Kidney (tissue), 14 donors: ENCODE data around the gene TBC1D5. TPM values are rescaled to one million over a fixed set of nuclear protein-coding genes. Genes with fewer than 3 reads are reported as not detected.

ENCODE experiments used
- DNase-seq, 5 donors: peaks; one replicate each; pipeline ENCODE4 v3.0.0-alpha.2; 2013 to 2020
- FAIRE-seq: peaks from 2 replicates; lab custom pipeline; 2012; peaks lifted over from hg19 to GRCh38; lab: Jason Lieb, UNC
- H3K27ac ChIP-seq, 2 donors: one replicate each; pipeline ENCODE4 v1.7.0; 2013; ENCODE audit warnings: low read depth in 2 of 2, low read length in 2 of 2, inconsistent platforms in 1 of 2
- H3K27me3 ChIP-seq: one replicate; pipeline ENCODE4 v1.7.1; 2013; ENCODE audit warnings: low read length, inconsistent platforms; ENCODE audit not compliant: control insufficient read depth, insufficient read depth
- H3K36me3 ChIP-seq, 3 donors: one replicate each; pipeline versions ENCODE4 v1.7.0 to v1.7.1; 2013; ENCODE audit warnings: low read length in 3 of 3, control low read depth in 1 of 3, inconsistent platforms in 1 of 3; ENCODE audit not compliant: insufficient read depth in 3 of 3, control insufficient read depth in 2 of 3
- H3K4me1 ChIP-seq, 3 donors: one replicate each; pipeline versions ENCODE4 v1.7.0 to v1.7.1; 2013; ENCODE audit warnings: low read length in 3 of 3, inconsistent platforms in 1 of 3, low read depth in 1 of 3; ENCODE audit not compliant: control insufficient read depth in 2 of 3, insufficient read depth in 2 of 3
- H3K4me3 ChIP-seq, 3 donors: one replicate each; pipeline versions ENCODE4 v1.7.0 to v1.8.1; 2013; ENCODE audit warnings: low read length in 3 of 3, control low read depth in 1 of 3, inconsistent platforms in 1 of 3
- H3K9ac ChIP-seq, 3 donors: one replicate each; pipeline versions ENCODE4 v1.7.0 to v1.7.1; 2013; ENCODE audit warnings: low read length in 3 of 3, control low read depth in 1 of 3, inconsistent platforms in 1 of 3
- H3K9me3 ChIP-seq, 3 donors: one replicate each; pipeline versions ENCODE4 v1.7.0 to v1.7.1; 2013; ENCODE audit warnings: low read length in 3 of 3, control low read depth in 1 of 3, inconsistent platforms in 1 of 3; ENCODE audit not compliant: control insufficient read depth in 2 of 3, insufficient read depth in 1 of 3
- intact Hi-C: fragments of 100-400 bp; cut with DNase I; formaldehyde crosslinking; loops from one replicate; pipeline ENCODE4 v1.11.1; 2022
- polyA plus RNA-seq: library from polyadenylated mRNA; stranded (reverse); fragments of 350-450 nt; fragmentation: Illumina TruSeq; extraction: RNeasy Lipid Tissue Mini Kit (QIAGEN cat#74804); gene quantifications from one replicate; pipeline ENCODE4 v1.2.3, GENCODE V29; 2014; ENCODE audit warnings: low read depth, low replicate concordance; ENCODE audit not compliant: insufficient read depth
- total RNA-seq: library from RNA; stranded (reverse); fragmentation: NEBNext Ultra II Directional; extraction: Animal tissue kit (Norgen Biotek cat#: 25700); gene quantifications from one replicate; pipeline ENCODE4 v1.2.1, GENCODE V29; 2021
- TF ChIP-seq, protein P1 (sequence below): IDR thresholded peaks from 3 replicates; pipeline ENCODE4 v1.5.1; 2012; ENCODE audit warnings: mild to moderate bottlenecking, moderate library complexity, borderline replicate concordance; ENCODE audit not compliant: insufficient read depth; ENCODE audit errors: extremely low read depth
- donor health status: control.
- donor health status: control.
- donor health status: control.
- donor health status: control.
- donor health status: control.
- donor health status: DM: yes; HTN: yes; CAD: no.
- donor health status: Normal renal cell carcinoma (clear cell type).

TBC1D5 gene
- total and polyA plus RNA-seq, 2 donors from 2014 or later: 9.7 to 77.7 TPM

DNA sequence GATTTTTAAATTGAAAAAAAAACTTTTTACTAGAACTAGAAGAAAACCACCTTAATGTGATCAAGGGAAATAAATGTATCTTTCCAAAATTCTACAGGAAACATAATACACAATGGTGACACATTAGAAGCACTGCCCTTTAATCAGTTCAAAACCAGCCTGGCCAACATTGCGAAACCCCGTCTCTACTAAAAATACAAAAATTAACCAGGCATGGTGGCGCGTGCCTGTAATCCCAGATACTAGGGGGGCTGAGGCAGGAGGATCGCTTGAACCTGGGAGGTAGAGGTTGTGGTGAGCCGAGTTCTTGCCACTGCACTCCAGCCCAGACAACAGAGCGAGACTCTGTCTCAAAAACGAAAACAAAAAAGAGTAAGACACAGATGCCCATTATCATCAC is 134.5 kb downstream of the TBC1D5 start:
- Histone ChIP-seq H3K4me3 (no peak overlapping the region), H3K27ac (no peak overlapping the region), H3K36me3 (no peaks in the 10 kb centered on the region), H3K4me1 (no peaks in the 10 kb centered on the region), H3K27me3 (no peaks in the 10 kb centered on the region), H3K9ac (no peak overlapping the region), H3K9me3 (no peaks in the 10 kb centered on the region)
- DNase-seq (no peak), FAIRE-seq (no peak)
- intact Hi-C loops: no loop called here
- TF ChIP-seq, protein P1, sequence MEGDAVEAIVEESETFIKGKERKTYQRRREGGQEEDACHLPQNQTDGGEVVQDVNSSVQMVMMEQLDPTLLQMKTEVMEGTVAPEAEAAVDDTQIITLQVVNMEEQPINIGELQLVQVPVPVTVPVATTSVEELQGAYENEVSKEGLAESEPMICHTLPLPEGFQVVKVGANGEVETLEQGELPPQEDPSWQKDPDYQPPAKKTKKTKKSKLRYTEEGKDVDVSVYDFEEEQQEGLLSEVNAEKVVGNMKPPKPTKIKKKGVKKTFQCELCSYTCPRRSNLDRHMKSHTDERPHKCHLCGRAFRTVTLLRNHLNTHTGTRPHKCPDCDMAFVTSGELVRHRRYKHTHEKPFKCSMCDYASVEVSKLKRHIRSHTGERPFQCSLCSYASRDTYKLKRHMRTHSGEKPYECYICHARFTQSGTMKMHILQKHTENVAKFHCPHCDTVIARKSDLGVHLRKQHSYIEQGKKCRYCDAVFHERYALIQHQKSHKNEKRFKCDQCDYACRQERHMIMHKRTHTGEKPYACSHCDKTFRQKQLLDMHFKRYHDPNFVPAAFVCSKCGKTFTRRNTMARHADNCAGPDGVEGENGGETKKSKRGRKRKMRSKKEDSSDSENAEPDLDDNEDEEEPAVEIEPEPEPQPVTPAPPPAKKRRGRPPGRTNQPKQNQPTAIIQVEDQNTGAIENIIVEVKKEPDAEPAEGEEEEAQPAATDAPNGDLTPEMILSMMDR: no peak

DNA sequence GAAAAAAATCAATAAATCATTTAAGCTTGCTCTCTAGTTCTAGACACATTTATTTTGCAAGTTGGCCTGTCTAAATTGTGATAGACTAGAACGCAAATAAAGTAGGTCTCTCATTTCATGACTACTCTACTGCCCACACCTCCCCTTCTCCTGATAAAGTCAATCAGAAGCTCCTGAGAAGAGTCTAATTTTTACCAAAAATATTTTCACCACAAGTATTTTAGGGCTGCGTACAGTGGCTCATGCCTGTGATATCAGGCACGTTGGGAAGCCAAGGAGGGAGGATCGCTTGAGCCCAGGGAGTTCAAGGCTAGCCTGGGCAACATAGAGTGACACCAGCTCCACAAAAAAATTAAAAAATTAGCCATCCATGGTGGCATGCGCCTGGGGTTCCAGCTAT is 136.5 kb downstream of the TBC1D5 start:
- FAIRE-seq: no peak
- no peaks in the 10 kb centered on the region for H3K27me3 ChIP-seq
- no peak overlapping the region for H3K9ac ChIP-seq
- H3K4me3 ChIP-seq: no peak overlapping the region
- DNase-seq: no peak
- no peaks in the 10 kb centered on the region for H3K9me3 ChIP-seq
- H3K36me3 ChIP-seq: no peaks in the 10 kb centered on the region
- H3K4me1 ChIP-seq: no peaks in the 10 kb centered on the region
- intact Hi-C loops: no loop called here
- H3K27ac ChIP-seq: no peak overlapping the region
- TF ChIP-seq, protein P1: no peak

DNA sequence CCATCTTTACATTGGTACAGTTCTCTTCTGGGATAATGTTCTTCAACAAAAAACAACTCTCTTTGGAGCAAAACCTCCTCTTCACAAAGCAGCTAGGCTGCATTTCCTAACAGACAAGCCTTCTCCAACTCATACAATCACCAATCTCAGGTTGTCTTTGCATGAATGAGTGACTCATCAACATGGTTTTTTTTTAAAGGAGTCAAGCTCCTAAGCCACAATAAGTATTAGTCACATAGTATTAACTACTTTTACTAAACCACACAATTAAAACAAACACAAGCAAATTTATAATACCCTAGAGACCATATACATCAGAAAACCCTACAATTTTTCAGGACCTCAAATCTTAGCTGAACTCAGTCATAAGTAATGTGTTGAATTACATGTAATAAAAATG is 137.4 kb downstream of the TBC1D5 start:
- Histone ChIP-seq H3K4me1 (no peaks in the 10 kb centered on the region), H3K9me3 (no peaks in the 10 kb centered on the region), H3K27me3 (no peaks in the 10 kb centered on the region), H3K9ac (no peak overlapping the region), H3K4me3 (no peak overlapping the region), H3K36me3 (no peaks in the 10 kb centered on the region), H3K27ac (no peak overlapping the region)
- DNase-seq: no peak
- TF ChIP-seq, protein P1: no peak
- FAIRE-seq: no peak
- intact Hi-C loops: no loop called here

DNA sequence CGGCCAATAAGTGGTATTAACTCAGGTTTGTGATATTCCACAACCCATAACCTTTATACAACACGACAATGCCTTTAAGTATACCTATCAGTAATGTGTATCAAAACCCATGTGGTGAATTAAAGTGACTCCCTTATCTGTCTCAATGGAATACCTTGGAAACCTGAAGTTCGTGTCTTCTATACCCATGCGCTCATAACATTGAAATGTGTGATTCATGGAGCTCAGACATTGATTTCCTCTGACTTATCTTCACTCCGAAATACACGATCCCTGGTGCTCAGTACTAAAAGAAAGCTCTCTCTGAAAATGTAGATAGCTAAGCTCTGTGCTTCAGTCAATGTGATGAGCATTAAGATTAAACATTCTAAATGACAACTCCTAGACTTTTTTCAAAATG is 140.3 kb downstream of the TBC1D5 start:
- intact Hi-C loops: no loop called here
- H3K27ac ChIP-seq: no peak overlapping the region
- no peak overlapping the region for H3K9ac ChIP-seq
- DNase-seq: no peak
- no peak for FAIRE-seq
- peaks cover 0 to 5% (median 0%) of the 10 kb centered on the region in 3 donors for H3K9me3 ChIP-seq
- H3K4me1 ChIP-seq: no peaks in the 10 kb centered on the region
- TF ChIP-seq, protein P1: no peak
- no peak overlapping the region for H3K4me3 ChIP-seq
- no peaks in the 10 kb centered on the region for H3K27me3 ChIP-seq
- no peaks in the 10 kb centered on the region for H3K36me3 ChIP-seq
